Right lobe of liver (tissue), 6 donors: ENCODE results near the gene ESPNL. TPM values are rescaled to one million over a fixed set of nuclear protein-coding genes. Genes with fewer than 3 reads are reported as not detected.

Experiments
- ATAC-seq, 4 donors: fragments of 200-7000 bp; cut with Tn5 transposase; one replicate each; pipeline ENCODE4 v1.9.1; 2020; ENCODE audit warnings: mild to moderate bottlenecking in 4 of 4, moderate library complexity in 4 of 4
- DNase-seq, 3 donors: peaks; one replicate each; pipeline ENCODE4 v3.0.0-alpha.2; 2020
- H3K27ac ChIP-seq, 3 donors: fragments of 200-600 bp; one replicate each; pipeline ENCODE4 v1.8.0; 2022
- H3K27me3 ChIP-seq, 2 donors: fragments of 200-600 bp; one replicate each; pipeline ENCODE4 v1.8.0; 2022
- H3K36me3 ChIP-seq, 4 donors: fragments of 200-600 bp; sonication (generic) in 1 of 4; one replicate each; pipeline versions ENCODE4 v1.5.1 to v1.8.0; 2017 to 2022; ENCODE audit warnings: control low read depth in 1 of 4
- H3K4me1 ChIP-seq, 4 donors: fragments of 200-600 bp; sonication (generic) in 1 of 4; one replicate each; pipeline versions ENCODE4 v1.5.1 to v1.8.0; 2017 to 2022; ENCODE audit warnings: control low read depth in 1 of 4
- H3K4me3 ChIP-seq, 3 donors: fragments of 200-600 bp; one replicate each; pipeline ENCODE4 v1.8.0; 2022
- H3K9me3 ChIP-seq, 4 donors: fragments of 200-600 bp; sonication (generic) in 1 of 4; one replicate each; pipeline versions ENCODE4 v1.5.1 to v1.8.0; 2017 to 2022; ENCODE audit warnings: control low read depth in 1 of 4
- POLR2A ChIP-seq: fragments of 450-650 bp; IDR thresholded peaks from one replicate; pipeline ENCODE4 v1.6.1; 2017; ENCODE audit warnings: antibody characterized with exemption, mild to moderate bottlenecking
- WGBS: methylation state at CpG from one replicate; pipeline ENCODE4 v1.1.6; 2018; ENCODE audit warnings: low coverage, low lambda C conversion rate; ENCODE audit not compliant: insufficient coverage; ENCODE audit errors: missing lambda C conversion rate; 5-methylcytosine and 5-hydroxymethylcytosine counted together
- intact Hi-C, 2 donors: fragments of 100-400 bp; cut with DNase I; formaldehyde crosslinking; loops; one replicate each; pipeline versions ENCODE4 v1.11.2 to v1.14.1; 2022
- total RNA-seq, 6 experiments: library from RNA; depleted of rRNA in 2 of 6; stranded (reverse); fragments of >200 nt in 2 of 6; fragmentation: NEBNext Ultra II Directional in 3 of 6; extraction: Animal tissue kit (Norgen Biotek cat#: 25700) in 3 of 6; gene quantifications; one replicate each; pipeline versions ENCODE4 v1.1.0 to v1.2.4, GENCODE V29; 2016 to 2023
- TF ChIP-seq, protein P1 (sequence below), 4 donors: fragments of 200-600 bp in 3 of 4; fragments of 450-650 bp in 1 of 4; IDR thresholded peaks; one replicate each; pipeline versions ENCODE4 v1.5.1 to v1.8.0; 2016 to 2022; ENCODE audit warnings: antibody characterized with exemption in 4 of 4, mild to moderate bottlenecking in 2 of 4
- donor health status: DM: no; HTN: yes; CAD: no.
- donor health status: DM: no; HTN: no; CAD: no.
- donor health status: DM: no; HTN: no; CAD: no.
- donor health status: DM: no; HTN: yes; CAD: no.
- donor health status: DM: no; HTN: yes; CAD: no.

Gene ESPNL
- total RNA-seq, 6 experiments from 2014 or later, result 0.11 to 1.1 (median 0.50) TPM

DNA sequence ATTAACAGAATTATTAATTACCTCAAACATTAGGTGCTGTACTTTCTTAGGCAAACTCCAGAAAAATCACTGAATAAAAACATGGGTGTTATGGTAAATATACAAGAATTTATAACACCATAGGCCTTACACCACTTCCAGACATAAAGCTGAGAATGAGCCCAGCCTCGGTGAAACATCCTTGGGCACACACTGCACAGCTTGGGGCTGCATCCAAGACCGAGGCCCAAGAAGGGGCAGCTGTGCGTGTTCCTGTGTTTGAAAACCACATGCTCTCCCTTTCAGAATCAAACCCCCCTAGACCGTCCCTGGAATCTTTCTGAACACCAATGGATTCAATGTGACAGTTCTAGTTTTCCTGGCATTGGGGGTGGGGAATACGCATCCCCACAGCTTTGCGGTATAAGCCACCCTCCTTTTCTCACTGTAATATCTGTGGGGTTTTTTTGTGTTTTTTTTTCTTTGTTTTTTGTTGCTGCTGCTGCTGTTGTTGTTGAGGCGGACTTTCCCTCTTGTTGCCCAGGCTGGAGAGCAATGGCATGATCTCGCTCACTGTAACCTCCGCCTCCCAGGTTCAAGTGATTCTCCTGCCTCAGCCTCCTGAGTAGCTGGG is 71.5 kb downstream of the ESPNL start:
- no peak for ATAC-seq
- Histone ChIP-seq H3K9me3 (no peaks in the 10 kb centered on the region), H3K27ac (no peak overlapping the region), H3K27me3 (no peaks in the 10 kb centered on the region), H3K4me3 (no peak overlapping the region), H3K36me3 (peaks cover 0 to 51% (median 4%) of the 10 kb centered on the region in 4 donors), H3K4me1 (peaks cover 0 to 17% (median 9%) of the 10 kb centered on the region in 4 donors)
- intact Hi-C loops, result no loop called here
- TF ChIP-seq, protein P1, sequence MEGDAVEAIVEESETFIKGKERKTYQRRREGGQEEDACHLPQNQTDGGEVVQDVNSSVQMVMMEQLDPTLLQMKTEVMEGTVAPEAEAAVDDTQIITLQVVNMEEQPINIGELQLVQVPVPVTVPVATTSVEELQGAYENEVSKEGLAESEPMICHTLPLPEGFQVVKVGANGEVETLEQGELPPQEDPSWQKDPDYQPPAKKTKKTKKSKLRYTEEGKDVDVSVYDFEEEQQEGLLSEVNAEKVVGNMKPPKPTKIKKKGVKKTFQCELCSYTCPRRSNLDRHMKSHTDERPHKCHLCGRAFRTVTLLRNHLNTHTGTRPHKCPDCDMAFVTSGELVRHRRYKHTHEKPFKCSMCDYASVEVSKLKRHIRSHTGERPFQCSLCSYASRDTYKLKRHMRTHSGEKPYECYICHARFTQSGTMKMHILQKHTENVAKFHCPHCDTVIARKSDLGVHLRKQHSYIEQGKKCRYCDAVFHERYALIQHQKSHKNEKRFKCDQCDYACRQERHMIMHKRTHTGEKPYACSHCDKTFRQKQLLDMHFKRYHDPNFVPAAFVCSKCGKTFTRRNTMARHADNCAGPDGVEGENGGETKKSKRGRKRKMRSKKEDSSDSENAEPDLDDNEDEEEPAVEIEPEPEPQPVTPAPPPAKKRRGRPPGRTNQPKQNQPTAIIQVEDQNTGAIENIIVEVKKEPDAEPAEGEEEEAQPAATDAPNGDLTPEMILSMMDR (IDR thresholded peaks at IDR 0.05), result no peak
- TF ChIP-seq POLR2A, result no peak
- WGBS, result 92% methylated on average over 7 of the region's 9 CpGs
- no peak for DNase-seq

DNA sequence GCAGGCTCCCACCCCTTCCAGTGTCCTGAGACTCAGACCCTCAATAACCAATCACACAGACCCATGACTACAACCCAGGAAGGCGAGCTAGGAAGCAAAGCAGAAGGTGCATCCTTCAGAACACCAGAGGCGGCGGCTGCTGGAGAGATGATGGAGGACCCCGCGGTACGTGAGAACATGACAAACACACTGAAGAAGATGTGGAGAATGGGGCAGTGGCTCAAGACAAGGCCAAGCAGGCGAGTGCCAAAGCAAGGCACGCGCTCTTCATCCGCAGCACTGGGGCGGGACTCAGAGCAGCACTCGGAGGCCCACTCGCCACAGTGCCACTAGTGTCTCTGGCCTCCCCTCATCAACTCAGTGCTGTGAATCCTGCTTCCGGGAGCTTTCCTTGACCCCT is 72.3 kb downstream of the ESPNL start:
- no peaks in the 10 kb centered on the region for H3K27me3 ChIP-seq
- 67% methylated on average over 3 of the region's 14 CpGs for WGBS
- H3K36me3 ChIP-seq, result peaks cover 0 to 57% (median 7%) of the 10 kb centered on the region in 4 donors
- intact Hi-C loops, result no loop called here
- no peak overlapping the region for H3K4me3 ChIP-seq
- TF ChIP-seq, protein P1 (IDR thresholded peaks at IDR 0.05), result no peak
- TF ChIP-seq POLR2A, result no peak
- H3K4me1 ChIP-seq, result peaks cover 0 to 17% (median 9%) of the 10 kb centered on the region in 4 donors
- no peaks in the 10 kb centered on the region for H3K9me3 ChIP-seq
- H3K27ac ChIP-seq, result no peak overlapping the region
- ATAC-seq (no peak), DNase-seq (no peak)

DNA sequence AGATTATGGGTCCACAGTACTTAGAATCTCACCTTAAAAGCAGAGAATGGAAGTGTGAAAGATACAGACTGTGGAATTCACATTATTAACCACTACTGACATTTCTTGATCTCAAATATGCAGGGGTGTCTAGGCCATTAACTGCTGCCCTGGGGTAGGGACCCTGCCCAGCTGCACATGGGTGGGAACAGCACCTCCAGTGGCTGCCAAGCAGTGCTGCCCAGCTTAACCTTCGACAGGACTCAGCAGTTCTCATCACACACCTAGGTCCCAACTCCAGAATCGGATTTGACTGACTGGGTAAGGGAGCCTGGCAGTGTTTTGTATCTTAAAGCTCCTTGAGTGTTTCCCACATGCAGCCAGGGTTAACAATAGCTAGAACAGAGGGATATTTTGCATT is 73.6 kb downstream of the ESPNL start:
- intact Hi-C loops, result no loop called here
- 100% methylated on average over 1 of the region's 2 CpGs for whole genome bisulfite sequencing

DNA sequence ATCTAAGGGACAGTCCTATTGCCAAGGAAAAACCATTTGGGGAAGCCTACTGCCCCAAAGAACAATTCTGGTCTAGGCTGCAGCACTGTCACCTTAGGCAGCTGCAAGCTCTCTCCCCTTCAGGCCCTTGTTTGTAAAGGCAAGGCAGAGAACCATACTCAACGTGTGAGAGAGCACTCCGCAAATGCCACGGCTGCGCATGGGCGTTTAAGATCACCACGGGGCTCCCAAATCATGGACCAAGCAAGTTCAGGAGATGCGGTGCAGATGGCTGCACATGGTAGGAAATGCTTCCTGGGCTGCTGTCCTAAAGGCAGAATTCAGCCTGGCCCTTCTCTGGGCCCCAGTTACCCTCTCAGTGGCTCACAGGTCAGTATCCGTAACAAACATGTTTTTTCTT is 74.2 kb downstream of the ESPNL start:
- no peak for DNase-seq
- Histone ChIP-seq H3K27ac (no peak overlapping the region), H3K4me3 (no peak overlapping the region), H3K36me3 (peaks cover 4 to 76% (median 20%) of the 10 kb centered on the region in 4 donors), H3K27me3 (no peaks in the 10 kb centered on the region), H3K4me1 (peaks cover 0 to 14% (median 8%) of the 10 kb centered on the region in 4 donors), H3K9me3 (no peaks in the 10 kb centered on the region)
- intact Hi-C loops, result no loop called here
- WGBS, result 80% methylated on average over 1 of the region's 8 CpGs
- ATAC-seq, result no peak
- no peak for TF ChIP-seq POLR2A
- TF ChIP-seq, protein P1 (IDR thresholded peaks at IDR 0.05), result no peak

More for the DNA sequence above, 73.6 kb downstream of the ESPNL start:
- Histone ChIP-seq H3K27ac (no peak overlapping the region), H3K4me1 (peaks cover 0 to 17% (median 9%) of the 10 kb centered on the region in 4 donors), H3K36me3 (peaks cover 0 to 70% (median 18%) of the 10 kb centered on the region in 4 donors), H3K4me3 (no peak overlapping the region), H3K9me3 (no peaks in the 10 kb centered on the region), H3K27me3 (no peaks in the 10 kb centered on the region)
- ATAC-seq (no peak), DNase-seq (no peak)
- TF ChIP-seq POLR2A, result no peak
- TF ChIP-seq, protein P1 (IDR thresholded peaks at IDR 0.05), result no peak
